Right ventricle myocardium inferior (tissue), 1 donor: Measurements from ENCODE around the gene VMAC. TPM values are rescaled to one million over a fixed set of nuclear protein-coding genes. Genes with fewer than 3 reads are reported as not detected.
"Not testable (repeated sequence)": the region's sequence is repeated elsewhere in the genome, so short reads cannot be mapped to it uniquely, and the experiment has no call there.

Source experiments
- ATAC-seq: fragments of 200-7000 bp; cut with Tn5 transposase; one replicate; pipeline ENCODE4 v1.9.1; 2020; ENCODE audit warnings: mild to moderate bottlenecking, moderate library complexity
- DNase-seq: peaks from one replicate; pipeline ENCODE4 v3.0.0; 2021; ENCODE audit errors: missing footprints
- intact Hi-C: fragments of 100-400 bp; cut with DNase I; formaldehyde crosslinking; loops from one replicate; pipeline ENCODE4 v1.11.0; 2022
- long read RNA-seq: library from polyadenylated mRNA; unstranded; transcript quantifications from one replicate; pipeline ENCODE4 v2.0.0, GENCODE V29; 2021
- total RNA-seq: library from RNA; stranded (reverse); fragmentation: NEBNext Ultra II Directional; extraction: Animal tissue kit (Norgen Biotek cat#: 25700); gene quantifications from one replicate; pipeline ENCODE4 v1.2.1, GENCODE V29; 2021
- donor health status: DM: no; HTN: yes; CAD: no; lungs with severe emphysema.

Gene VMAC
- 1.6 TPM for total RNA-seq
- long read RNA-seq = 0 reads

- ATAC-seq (peak; percentile 87), DNase-seq (peak; percentile 100)
- intact Hi-C loops = loop anchor here (1.0 to 5.0 kb wide), 3 partner anchors 43 to 469 kb away; no protein-coding TSS in a partner anchor
Observed at GRCh38 chr19:5904352-5905113, at the start of gene VMAC. TSS of gene VMAC (plus strand) at chr19:5904872. CDS start at chr19:5904891, 19 bp downstream.

- ATAC-seq, intact Hi-C loops, DNase-seq: not testable (repeated sequence)
Observed at GRCh38 chr19:5855151-5855550, 49.5 kb upstream of the VMAC start.

- no peak for DNase-seq
- intact Hi-C loops = no loop called here
- no peak for ATAC-seq
Observed at GRCh38 chr19:5857203-5858081, 47.2 kb upstream of the VMAC start.

- no peak for ATAC-seq
- DNase-seq = no peak
- intact Hi-C loops = no loop called here
Observed at GRCh38 chr19:5863030-5863665, 41.5 kb upstream of the VMAC start.

GRCh38 chr19:5864013-5864720 lies 40.5 kb upstream of the VMAC start:
- DNase-seq (no peak), ATAC-seq (no peak)
- intact Hi-C loops = no loop called here

- intact Hi-C loops = no loop called here
- no peak for DNase-seq
- ATAC-seq = no peak
Observed at GRCh38 chr19:5864725-5865486, 39.8 kb upstream of the VMAC start.

GRCh38 chr19:5865772-5866171 lies 38.9 kb upstream of the VMAC start:
- intact Hi-C loops = no loop called here
- DNase-seq (no peak), ATAC-seq (no peak)

GRCh38 chr19:5867201-5868136 lies 37.2 kb upstream of the VMAC start:
- intact Hi-C loops = no loop called here
- DNase-seq = no peak
- no peak for ATAC-seq

GRCh38 chr19:5870986-5871394 lies 33.7 kb upstream of the VMAC start:
- intact Hi-C loops = no loop called here
- ATAC-seq (peak; percentile 61), DNase-seq (no peak)

- no peak for ATAC-seq
- DNase-seq = no peak
- intact Hi-C loops = no loop called here
Observed at GRCh38 chr19:5873617-5874199, 31.0 kb upstream of the VMAC start.

GRCh38 chr19:5874496-5874895 lies 30.2 kb upstream of the VMAC start:
- intact Hi-C loops, ATAC-seq, DNase-seq: not testable (repeated sequence)

- no peak for ATAC-seq
- no peak for DNase-seq
- intact Hi-C loops = no loop called here
Observed at GRCh38 chr19:5877427-5877826, 27.2 kb upstream of the VMAC start.

- no peak for ATAC-seq
- no peak for DNase-seq
- intact Hi-C loops = no loop called here
Observed at GRCh38 chr19:5877882-5878281, 26.8 kb upstream of the VMAC start.

- intact Hi-C loops = no loop called here
- ATAC-seq = no peak
- DNase-seq = no peak
Observed at GRCh38 chr19:5880196-5880595, 24.5 kb upstream of the VMAC start.

- ATAC-seq = peak; percentile 86
- intact Hi-C loops = no loop called here
- no peak for DNase-seq
Observed at GRCh38 chr19:5880604-5881078, 24.0 kb upstream of the VMAC start.

- ATAC-seq (no peak), DNase-seq (no peak)
- intact Hi-C loops = no loop called here
Observed at GRCh38 chr19:5881543-5882299, 23.0 kb upstream of the VMAC start.
